SK-N-SH treated with all-trans-retinoic acid at 6 μM for 48 hours (cell line): ENCODE measurements around the gene CEMIP.

Experiments used
- ATAC-seq: fragments of 200-7000 bp; cut with Tn5 transposase; 3 replicates; pipeline ENCODE4 v1.9.1; 2020; ENCODE audit warnings: mild to moderate bottlenecking, moderate library complexity
- ARNTL ChIP-seq: fragments of 450-650 bp; formaldehyde crosslinking; IDR thresholded peaks from 2 replicates; pipeline ENCODE4 v1.5.0; 2020; ENCODE audit warnings: low read depth, mild to moderate bottlenecking, moderate library complexity, borderline replicate concordance
- BACH2 ChIP-seq: fragments of 250-450 bp; sonication (Bioruptor Pico); IDR thresholded peaks from 2 replicates; pipeline ENCODE4 v1.9.0; 2021; ENCODE audit warnings: mild to moderate bottlenecking, borderline replicate concordance
- CSRNP3 ChIP-seq: fragments of 250-450 bp; sonication (Bioruptor Pico); IDR thresholded peaks from 2 replicates; pipeline ENCODE4 v1.5.1; 2021; ENCODE audit warnings: mild to moderate bottlenecking, moderate library complexity
- ESRRG ChIP-seq: fragments of 250-450 bp; sonication (Bioruptor Pico); IDR thresholded peaks from 2 replicates; pipeline ENCODE4 v1.6.1; 2021; ENCODE audit warnings: mild to moderate bottlenecking
- GLIS3 ChIP-seq: fragments of 250-450 bp; sonication (Bioruptor Pico); IDR thresholded peaks from 2 replicates; pipeline ENCODE4 v1.5.0; 2020; ENCODE audit warnings: mild to moderate bottlenecking, moderate library complexity
- POU6F1 ChIP-seq: fragments of 250-450 bp; sonication (Bioruptor Pico); IDR thresholded peaks from 2 replicates; pipeline ENCODE4 v1.8.0; 2021; ENCODE audit warnings: low read depth, mild to moderate bottlenecking, moderate library complexity, borderline replicate concordance
- PPARA ChIP-seq: fragments of 250-450 bp; sonication (Bioruptor Pico); IDR thresholded peaks from 2 replicates; pipeline ENCODE4 v1.5.0; 2020; ENCODE audit warnings: mild to moderate bottlenecking, borderline replicate concordance
- RARB ChIP-seq: fragments of 250-450 bp; sonication (Bioruptor Pico); IDR thresholded peaks from 2 replicates; pipeline ENCODE4 v1.8.0; 2021; ENCODE audit warnings: mild to moderate bottlenecking, moderate library complexity
- SNAI2 ChIP-seq: fragments of 250-450 bp; sonication (Bioruptor Pico); IDR thresholded peaks from 2 replicates; pipeline ENCODE4 v1.5.0; 2020; ENCODE audit warnings: mild to moderate bottlenecking, moderate library complexity
- TCF4 ChIP-seq: fragments of 250-450 bp; sonication (Bioruptor Pico); IDR thresholded peaks from 2 replicates; pipeline ENCODE4 v1.8.0; 2021; ENCODE audit warnings: mild to moderate bottlenecking, moderate library complexity, borderline replicate concordance
- TOX ChIP-seq: fragments of 250-450 bp; sonication (Bioruptor Pico); IDR thresholded peaks from 2 replicates; pipeline ENCODE4 v1.8.0; 2021; ENCODE audit warnings: mild to moderate bottlenecking, moderate library complexity, borderline replicate concordance
- TSHZ2 ChIP-seq: fragments of 250-450 bp; sonication (Bioruptor Pico); IDR thresholded peaks from 2 replicates; pipeline ENCODE4 v1.5.0; 2020; ENCODE audit warnings: mild to moderate bottlenecking, moderate library complexity
- ZC3H10 ChIP-seq: fragments of 250-450 bp; sonication (Bioruptor Pico); IDR thresholded peaks from 2 replicates; pipeline ENCODE4 v1.5.1; 2021; ENCODE audit warnings: mild to moderate bottlenecking, moderate library complexity
- ZFP3 ChIP-seq: fragments of 250-450 bp; sonication (Bioruptor Pico); IDR thresholded peaks from 2 replicates; pipeline ENCODE4 v1.5.0; 2020; ENCODE audit warnings: mild to moderate bottlenecking, moderate library complexity
- ZFP30 ChIP-seq: fragments of 450-650 bp; formaldehyde crosslinking; IDR thresholded peaks from 2 replicates; pipeline ENCODE4 v1.5.0; 2022; ENCODE audit warnings: mild to moderate bottlenecking, moderate library complexity
- ZNF565 ChIP-seq: fragments of 450-650 bp; formaldehyde crosslinking; conservative IDR thresholded peaks from 2 replicates; pipeline ENCODE4 v1.5.0; 2020; ENCODE audit warnings: low read depth, mild to moderate bottlenecking, moderate library complexity
- ZNF70 ChIP-seq: fragments of 450-650 bp; formaldehyde crosslinking; IDR thresholded peaks from 2 replicates; pipeline ENCODE4 v1.5.0; 2020; ENCODE audit warnings: mild to moderate bottlenecking, moderate library complexity
- ZNF8 ChIP-seq: fragments of 450-650 bp; formaldehyde crosslinking; IDR thresholded peaks from 2 replicates; pipeline ENCODE4 v1.5.0; 2020; ENCODE audit warnings: mild to moderate bottlenecking, moderate library complexity

CEMIP gene

DNA sequence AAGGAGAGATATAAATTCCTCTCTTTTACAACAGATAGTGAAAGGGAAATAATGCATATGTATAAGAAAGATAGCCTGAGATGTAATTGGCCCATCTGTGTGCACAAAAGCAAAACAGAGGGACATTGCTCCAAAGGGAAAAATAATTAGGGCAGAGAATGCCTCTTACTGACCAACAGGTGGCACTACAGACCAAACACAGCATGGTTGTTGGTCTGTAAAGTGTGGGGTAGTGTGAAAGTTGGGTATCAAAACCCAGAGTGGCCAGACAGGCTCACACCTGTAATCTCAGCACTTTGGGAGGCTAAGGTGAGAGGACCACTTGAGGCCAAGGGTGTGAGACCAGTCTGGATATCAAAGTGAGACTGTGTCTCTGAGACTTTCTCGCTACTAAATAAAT is 217.1 kb downstream of the CEMIP start (continued):
- TF ChIP-seq CSRNP3, result no peak
- TF ChIP-seq ZNF8 (CRISPR knock-in tag), result no peak
- no peak for TF ChIP-seq ZFP3 (CRISPR knock-in tag)
- TF ChIP-seq RARB (CRISPR knock-in tag), result no peak

DNA sequence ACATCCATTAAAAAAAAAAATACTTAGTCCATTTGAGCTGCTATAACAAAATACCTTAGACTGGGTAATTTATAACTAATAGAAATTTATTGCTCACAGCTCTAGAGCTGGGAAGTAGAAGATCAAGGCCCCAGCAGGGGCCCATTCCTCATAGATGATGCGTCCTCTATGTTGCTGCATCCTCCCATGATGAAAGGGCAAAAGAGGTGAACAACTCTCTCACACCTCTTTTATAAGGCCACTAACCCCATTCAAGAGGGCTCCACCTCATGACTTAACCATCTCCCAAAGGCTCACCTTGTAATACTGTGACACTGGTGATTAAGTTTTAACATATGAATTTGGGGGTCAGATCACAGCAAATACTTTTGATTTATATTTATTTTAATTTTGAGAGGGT is 218.5 kb downstream of the CEMIP start:
- TF ChIP-seq ZNF70 (CRISPR knock-in tag) (no peak), RARB (CRISPR knock-in tag) (no peak), BACH2 (no peak), ZNF565 (CRISPR knock-in tag) (no peak), ZFP30 (CRISPR knock-in tag) (no peak), GLIS3 (CRISPR knock-in tag) (no peak), TOX (no peak), PPARA (CRISPR knock-in tag) (no peak)
- ATAC-seq, result no peak

DNA sequence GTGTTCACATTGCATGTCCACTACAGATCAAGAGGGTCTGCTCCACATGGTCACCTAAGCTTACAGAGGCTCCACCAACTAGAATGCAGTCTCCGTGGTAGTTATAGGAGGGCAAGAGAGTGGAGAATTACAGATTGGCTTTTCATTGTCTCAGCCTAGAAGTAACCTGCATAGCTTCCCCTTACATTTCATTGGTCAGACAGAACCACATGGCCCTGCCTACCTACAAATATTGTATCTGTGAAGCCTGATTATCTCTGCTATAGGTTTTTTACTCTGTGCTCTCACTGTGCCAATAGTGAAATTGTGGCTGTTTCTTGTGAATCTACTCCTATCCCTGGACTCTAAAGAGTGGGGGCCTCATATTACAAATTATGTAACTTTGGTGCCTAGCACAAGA is 219.1 kb downstream of the CEMIP start:
- no peak for ATAC-seq
- no peak for TF ChIP-seq ZC3H10 (CRISPR knock-in tag)
- TF ChIP-seq, all 23 proteins: peak for 0

DNA sequence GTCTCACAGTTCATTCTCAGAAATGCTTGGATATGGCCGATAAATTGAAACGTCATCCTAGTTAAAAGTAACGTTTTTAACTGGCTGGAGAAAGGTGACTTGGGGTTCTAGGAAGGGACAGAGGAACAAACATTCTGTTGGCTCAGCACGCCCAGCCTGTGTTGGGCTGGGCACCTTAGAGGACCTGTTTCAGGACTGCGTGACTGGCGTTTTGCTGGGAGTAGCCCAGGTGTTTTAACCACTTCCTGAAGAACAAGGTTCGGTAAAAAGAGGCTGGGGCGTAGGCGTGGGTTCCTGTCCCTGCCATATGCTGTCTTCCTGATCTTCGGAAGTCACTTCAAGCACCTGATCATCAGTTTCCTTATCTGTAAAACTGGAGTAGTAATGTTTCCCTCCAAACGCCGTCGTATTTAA is 220.5 kb downstream of the CEMIP start:
- ATAC-seq, result no peak

More for the DNA sequence above, 220.5 kb downstream of the CEMIP start:
- TF ChIP-seq ESRRG (CRISPR knock-in tag), result no peak
- TF ChIP-seq RARB (CRISPR knock-in tag), result no peak
- no peak for TF ChIP-seq TSHZ2 (CRISPR knock-in tag)
- TF ChIP-seq TOX, result no peak
- TF ChIP-seq PPARA (CRISPR knock-in tag), result no peak
- TF ChIP-seq ZNF70 (CRISPR knock-in tag), result no peak
- no peak for TF ChIP-seq ZNF565 (CRISPR knock-in tag)
- no peak for TF ChIP-seq ZFP3 (CRISPR knock-in tag)
- TF ChIP-seq BACH2, result no peak
- no peak for TF ChIP-seq POU6F1 (CRISPR knock-in tag)
- no peak for TF ChIP-seq ZFP30 (CRISPR knock-in tag)
- TF ChIP-seq ARNTL, result no peak
- TF ChIP-seq CSRNP3, result no peak
- TF ChIP-seq SNAI2, result no peak
- TF ChIP-seq ZC3H10 (CRISPR knock-in tag), result no peak
- no peak for TF ChIP-seq TCF4 (CRISPR knock-in tag)
